Measurements from ENCODE around the gene HNRNPA0. TPM values are rescaled to one million over a fixed set of nuclear protein-coding genes. Genes with fewer than 3 reads are reported as not detected.

Gene HNRNPA0
- total RNA-seq, 1 experiment from 2014 or later: 68.5 TPM

DNA sequence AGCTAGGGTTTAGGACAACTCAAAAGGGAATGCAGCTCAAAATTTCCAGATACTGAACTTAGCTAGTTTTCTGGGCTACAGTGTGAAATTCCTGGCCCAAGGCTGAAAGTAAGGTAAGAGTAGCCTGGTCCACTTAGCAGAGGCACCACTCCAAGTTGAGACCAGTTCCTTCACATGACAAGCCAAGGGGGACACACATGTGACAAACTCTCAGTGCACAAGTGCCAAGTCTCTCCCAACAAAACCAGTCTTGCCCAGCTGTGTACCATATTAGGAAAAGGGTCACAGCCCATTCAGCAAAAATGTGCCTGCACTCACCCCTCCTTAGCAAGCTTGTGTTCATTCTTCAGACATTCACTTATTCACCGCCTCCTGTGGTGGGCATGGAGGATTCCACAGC is 46.1 kb downstream of the HNRNPA0 start:
- H2BK20ac ChIP-seq (ENCODE audit: low read depth, low read length, poor library complexity, severe bottlenecking): no peak overlapping the region
- H4K20me1 ChIP-seq (ENCODE audit: control insufficient read depth, insufficient read depth, insufficient read length): no peaks in the 10 kb centered on the region
- no peak overlapping the region for H3K4me3 Mint-ChIP-seq
- TF ChIP-seq, protein P1, sequence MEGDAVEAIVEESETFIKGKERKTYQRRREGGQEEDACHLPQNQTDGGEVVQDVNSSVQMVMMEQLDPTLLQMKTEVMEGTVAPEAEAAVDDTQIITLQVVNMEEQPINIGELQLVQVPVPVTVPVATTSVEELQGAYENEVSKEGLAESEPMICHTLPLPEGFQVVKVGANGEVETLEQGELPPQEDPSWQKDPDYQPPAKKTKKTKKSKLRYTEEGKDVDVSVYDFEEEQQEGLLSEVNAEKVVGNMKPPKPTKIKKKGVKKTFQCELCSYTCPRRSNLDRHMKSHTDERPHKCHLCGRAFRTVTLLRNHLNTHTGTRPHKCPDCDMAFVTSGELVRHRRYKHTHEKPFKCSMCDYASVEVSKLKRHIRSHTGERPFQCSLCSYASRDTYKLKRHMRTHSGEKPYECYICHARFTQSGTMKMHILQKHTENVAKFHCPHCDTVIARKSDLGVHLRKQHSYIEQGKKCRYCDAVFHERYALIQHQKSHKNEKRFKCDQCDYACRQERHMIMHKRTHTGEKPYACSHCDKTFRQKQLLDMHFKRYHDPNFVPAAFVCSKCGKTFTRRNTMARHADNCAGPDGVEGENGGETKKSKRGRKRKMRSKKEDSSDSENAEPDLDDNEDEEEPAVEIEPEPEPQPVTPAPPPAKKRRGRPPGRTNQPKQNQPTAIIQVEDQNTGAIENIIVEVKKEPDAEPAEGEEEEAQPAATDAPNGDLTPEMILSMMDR (conservative IDR thresholded peaks at IDR 0.05): no peak
- H2AK5ac ChIP-seq (ENCODE audit: insufficient read length, low read length): no peak overlapping the region
- no peaks in the 10 kb centered on the region for H3K23me2 ChIP-seq (ENCODE audit: insufficient read length, low read depth, low read length, poor library complexity, severe bottlenecking)
- H3K27me3 ChIP-seq (ENCODE audit: insufficient read depth, low read length): no peaks in the 10 kb centered on the region
- no peak overlapping the region for H2BK15ac ChIP-seq (ENCODE audit: low read depth, low read length)
- H3K27ac Mint-ChIP-seq: no peak overlapping the region
- H3K27me3 Mint-ChIP-seq (ENCODE audit: low read depth): no peaks in the 10 kb centered on the region
- H4K91ac ChIP-seq (ENCODE audit: insufficient read length, low read depth, low read length): no peak overlapping the region
- H3K27ac ChIP-seq (ENCODE audit: insufficient read length, low read depth, low read length): no peak overlapping the region
- H2AFZ ChIP-seq (ENCODE audit: low read length): no peak overlapping the region
- no peak overlapping the region for H2BK120ac ChIP-seq (ENCODE audit: low read depth, low read length, poor library complexity, severe bottlenecking)
- H2BK5ac ChIP-seq (ENCODE audit: insufficient read length, low read length): no peak overlapping the region
- H3K14ac ChIP-seq (ENCODE audit: insufficient read depth, low read length): no peak overlapping the region
- H3K18ac ChIP-seq (ENCODE audit: insufficient read length, low read depth, low read length): no peak overlapping the region
- no peak overlapping the region for H2BK12ac ChIP-seq (ENCODE audit: insufficient read length, low read depth, low read length)
- no peak overlapping the region for H3K9ac ChIP-seq (ENCODE audit: extremely low read depth, insufficient read length, low read length)
- no peaks in the 10 kb centered on the region for H3K9me3 ChIP-seq (ENCODE audit: control insufficient read depth, low read depth, low read length)
- H3K4ac ChIP-seq (ENCODE audit: low read depth, low read length): no peak overlapping the region
- H3K56ac ChIP-seq (ENCODE audit: insufficient read length, low read depth, low read length): no peak overlapping the region
- H3T11ph ChIP-seq (ENCODE audit: low read length): no peak overlapping the region
- peaks cover 3% of the 10 kb centered on the region in 2 experiments for H3K9me3 Mint-ChIP-seq
- no peaks in the 10 kb centered on the region for H3K4me1 ChIP-seq (ENCODE audit: insufficient read depth, low read length)
- H4K5ac ChIP-seq (ENCODE audit: insufficient read length, low read depth, low read length): no peak overlapping the region
- no peak for DNase-seq
- H3K36me3 Mint-ChIP-seq (ENCODE audit: insufficient read depth in 1 of 3, low read depth in 3 of 3): peaks cover 11 to 31% (median 22%) of the 10 kb centered on the region in 3 experiments
- WGBS (ENCODE audit: extremely low coverage, insufficient read length, low lambda C conversion rate): no CpG with 5 or more reads among the region's 1 CpG
- H3K23ac ChIP-seq (ENCODE audit: insufficient read length, low read depth, low read length): no peak overlapping the region
- H3K4me1 Mint-ChIP-seq: no peaks in the 10 kb centered on the region
- no peaks in the 10 kb centered on the region for H3K79me2 ChIP-seq (ENCODE audit: insufficient read depth, low read length)
- no peaks in the 10 kb centered on the region for H3K79me1 ChIP-seq (ENCODE audit: insufficient read depth, low read depth, low read length, poor library complexity, severe bottlenecking)
- H3K4me2 ChIP-seq (ENCODE audit: insufficient read depth, insufficient read length, low read length): no peak overlapping the region
- no peak overlapping the region for H4K8ac ChIP-seq (replicated peaks; ENCODE audit: insufficient read length, low read depth, low read length)
